ENCODE results near the gene SEC16A.

SEC16A gene

DNA sequence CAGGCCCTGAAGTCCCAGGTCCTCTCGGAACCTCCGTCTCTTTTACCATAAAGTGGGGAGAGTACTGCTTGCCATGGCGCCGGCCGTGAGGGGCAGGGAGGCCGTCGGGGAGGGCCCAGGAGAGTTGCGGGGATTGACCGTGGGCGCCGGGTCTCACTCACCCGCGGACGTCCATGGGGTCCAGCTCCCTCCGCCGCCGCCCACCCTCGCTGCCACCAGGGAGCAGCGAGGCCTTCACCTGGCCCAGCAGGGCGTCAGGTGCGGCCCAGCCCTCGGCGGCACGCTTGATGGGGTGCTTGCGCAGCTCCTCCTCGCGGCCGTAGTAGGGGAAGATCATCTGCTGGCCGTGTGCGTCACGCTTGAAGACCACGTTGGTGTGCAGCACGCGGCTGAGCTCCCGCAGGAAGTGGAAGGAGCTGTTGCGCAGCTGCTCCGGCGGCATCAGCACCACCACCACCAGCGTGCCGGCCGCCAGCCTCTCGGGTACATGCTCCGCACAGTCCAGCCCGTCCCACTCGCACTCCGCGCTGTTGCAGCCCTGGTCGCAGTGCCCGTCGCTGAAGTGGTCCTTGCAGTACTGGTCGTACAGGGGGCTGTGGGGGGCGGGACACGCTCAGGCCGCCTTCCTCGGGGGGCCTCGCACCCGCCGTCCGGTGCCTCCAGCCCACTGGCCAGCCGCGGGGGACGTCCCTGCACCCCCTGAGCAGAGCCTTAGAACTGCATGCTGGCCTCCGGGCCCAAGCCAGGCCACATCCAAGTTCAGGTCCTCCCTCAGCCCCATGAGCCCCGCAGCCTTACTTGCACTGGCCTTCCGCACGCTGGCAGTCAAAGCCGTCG is 21.9 kb upstream of the SEC16A start:
- no peak for DNase-seq (ENCODE audit: low read depth)

DNA sequence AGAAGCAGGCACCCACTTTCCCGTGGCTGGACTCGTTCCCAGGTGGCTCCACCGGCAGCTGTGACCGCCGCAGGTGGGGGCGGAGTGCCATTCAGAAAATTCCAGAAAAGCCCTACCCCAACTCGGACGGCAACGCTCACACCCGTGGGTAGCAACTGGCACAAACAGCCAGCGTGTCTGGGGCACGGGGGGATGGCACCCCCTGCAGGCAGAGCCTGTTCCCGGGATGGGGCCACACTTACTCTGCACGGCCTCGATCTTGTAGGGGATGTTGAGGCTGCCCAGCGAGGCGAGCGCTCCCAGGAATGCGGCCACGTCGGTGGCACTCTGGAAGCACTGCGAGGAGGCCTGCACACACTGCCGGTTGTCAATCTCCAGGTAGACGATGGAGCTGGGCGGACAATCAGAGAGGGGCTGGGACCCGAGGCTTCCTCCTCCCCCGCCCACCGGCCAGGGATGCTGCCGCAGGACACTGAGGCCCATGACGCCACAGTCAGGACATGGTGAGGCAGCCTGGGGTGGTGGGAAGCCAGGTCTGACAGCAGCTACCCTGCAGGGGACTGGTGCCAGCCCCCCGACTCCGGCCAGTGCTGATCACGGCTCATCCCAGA is 20.2 kb upstream of the SEC16A start:
- no peak for DNase-seq (ENCODE audit: low read depth)

DNA sequence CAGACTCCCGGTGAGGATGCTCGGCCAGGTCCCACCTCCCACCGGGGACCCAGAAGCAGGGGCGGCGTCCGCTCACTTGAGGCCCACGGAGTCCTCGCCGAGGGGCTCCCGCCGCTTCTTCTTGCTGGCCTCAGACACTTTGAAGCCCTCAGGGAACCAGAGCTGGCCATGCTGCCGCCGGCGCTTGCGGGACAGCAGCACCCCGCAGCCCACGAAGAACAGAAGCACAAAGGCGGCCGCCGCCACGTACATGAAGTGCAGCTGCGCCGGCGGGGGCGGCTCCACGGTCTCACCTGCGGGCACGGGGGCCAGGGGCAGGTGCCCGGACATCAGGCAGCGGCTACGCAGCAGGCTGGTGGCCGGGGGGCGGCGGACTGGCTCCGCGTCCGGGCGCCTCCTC is 19.4 kb upstream of the SEC16A start:
- no peak for DNase-seq (ENCODE audit: low read depth)

DNA sequence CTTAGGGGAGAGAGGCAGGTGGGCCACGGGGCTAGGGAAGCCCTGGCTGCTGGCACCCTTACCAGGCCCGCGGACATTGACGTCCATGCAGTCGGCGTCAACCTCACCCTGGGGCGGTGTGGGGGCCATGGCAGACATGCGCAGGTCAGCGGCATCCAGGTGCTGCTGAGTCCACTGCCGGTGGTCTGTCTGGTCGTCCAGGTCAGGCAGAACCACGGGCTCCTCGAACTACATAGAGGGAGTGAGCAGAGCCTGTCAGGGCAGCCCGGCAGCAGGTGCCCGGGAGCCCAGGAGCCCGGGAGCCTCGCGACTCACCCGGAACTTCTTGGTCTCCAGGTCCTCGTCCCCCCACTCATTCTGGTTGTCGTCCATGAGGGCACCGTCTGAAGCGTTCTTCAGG is 18.8 kb upstream of the SEC16A start:
- no peak for DNase-seq (ENCODE audit: low read depth)

DNA sequence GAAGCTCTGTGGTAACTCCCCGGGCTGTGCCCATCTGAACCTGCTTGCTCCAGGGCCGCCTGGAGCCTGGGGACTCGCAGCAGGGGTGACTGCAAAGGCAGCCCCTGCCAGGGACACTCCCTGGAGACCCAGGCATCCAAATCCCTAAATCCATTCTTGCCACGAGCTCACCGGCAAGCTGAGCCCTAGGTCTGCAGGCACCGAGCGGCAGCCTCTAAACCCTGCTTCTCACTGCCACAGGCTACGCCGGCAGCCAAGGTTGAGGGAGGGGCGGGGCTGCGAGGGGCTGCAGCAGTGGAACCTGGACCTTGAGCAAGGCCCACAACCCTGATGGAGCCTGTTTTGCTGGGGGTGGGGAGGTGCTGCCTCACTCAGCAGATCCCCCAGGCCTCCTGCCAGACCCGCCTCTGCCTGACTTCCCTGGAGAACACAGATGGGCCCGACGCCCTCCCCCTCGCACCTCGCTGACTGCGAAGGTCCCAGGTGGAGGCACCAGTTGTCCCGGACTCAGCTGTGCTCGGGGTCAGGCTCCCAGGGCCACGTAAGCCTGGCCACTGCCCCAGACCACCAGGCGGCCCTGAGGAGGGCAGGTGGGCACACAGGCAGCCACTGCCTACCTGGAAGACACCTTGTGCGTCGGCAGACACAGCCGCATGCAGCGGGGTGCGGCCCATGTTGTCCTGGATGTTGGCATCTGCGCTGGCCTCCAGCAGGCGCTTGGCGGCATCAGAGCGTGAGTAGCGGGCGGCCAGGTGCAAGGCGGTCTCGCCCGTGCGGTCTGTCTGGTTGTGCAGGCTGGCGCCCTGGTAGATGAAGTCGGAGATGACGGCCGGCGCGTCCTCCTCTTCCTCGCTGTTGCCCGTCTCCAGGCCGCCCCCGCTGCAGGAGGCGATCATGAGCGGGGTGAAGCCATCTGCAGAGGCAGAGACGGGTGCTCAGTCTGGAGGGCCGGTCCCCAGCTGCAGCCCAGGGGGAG is 17.4 kb upstream of the SEC16A start:
- DNase-seq (ENCODE audit: low read depth) = no peak

DNA sequence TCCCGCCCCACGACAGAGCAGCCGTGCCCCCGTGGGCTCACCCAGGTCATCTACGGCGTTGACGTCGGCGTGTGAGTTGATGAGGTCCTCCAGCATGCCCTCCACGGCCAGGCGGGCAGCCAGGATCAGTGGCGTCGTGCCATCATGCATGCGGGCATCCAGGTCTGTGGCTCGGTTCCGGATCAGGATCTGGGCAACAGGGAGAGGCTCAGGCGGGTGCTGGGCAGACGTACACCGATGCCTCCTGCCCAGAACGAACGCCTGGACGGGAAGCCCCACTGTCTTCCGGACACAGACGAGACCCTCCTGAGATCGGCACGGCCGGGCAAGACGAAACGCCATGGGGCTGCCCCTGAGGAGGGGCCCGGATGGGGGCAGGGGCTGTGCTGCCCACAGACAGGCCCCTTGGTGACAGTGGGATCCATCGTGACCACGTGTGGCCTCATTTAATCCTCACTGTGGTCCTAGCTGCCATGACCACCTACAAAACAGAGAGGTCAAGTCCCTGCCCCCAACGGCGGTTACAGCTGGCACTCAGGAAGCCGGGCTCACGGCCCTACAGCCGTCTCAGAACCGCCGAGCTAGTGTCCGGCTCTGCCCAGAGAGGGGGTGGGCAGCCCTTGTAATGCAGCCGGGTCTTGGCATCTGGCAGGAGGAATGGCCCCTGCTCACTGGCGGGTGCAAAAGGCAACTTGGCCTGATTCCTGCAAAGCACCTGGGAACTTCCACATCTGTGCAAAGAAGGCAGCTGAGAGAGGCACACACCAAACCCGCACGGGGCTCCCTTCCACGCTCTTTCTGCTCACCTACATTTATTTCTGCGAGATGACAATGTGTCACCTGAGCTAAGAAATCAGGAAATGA is 16.5 kb upstream of the SEC16A start:
- DNase-seq (ENCODE audit: low read depth) = no peak

DNA sequence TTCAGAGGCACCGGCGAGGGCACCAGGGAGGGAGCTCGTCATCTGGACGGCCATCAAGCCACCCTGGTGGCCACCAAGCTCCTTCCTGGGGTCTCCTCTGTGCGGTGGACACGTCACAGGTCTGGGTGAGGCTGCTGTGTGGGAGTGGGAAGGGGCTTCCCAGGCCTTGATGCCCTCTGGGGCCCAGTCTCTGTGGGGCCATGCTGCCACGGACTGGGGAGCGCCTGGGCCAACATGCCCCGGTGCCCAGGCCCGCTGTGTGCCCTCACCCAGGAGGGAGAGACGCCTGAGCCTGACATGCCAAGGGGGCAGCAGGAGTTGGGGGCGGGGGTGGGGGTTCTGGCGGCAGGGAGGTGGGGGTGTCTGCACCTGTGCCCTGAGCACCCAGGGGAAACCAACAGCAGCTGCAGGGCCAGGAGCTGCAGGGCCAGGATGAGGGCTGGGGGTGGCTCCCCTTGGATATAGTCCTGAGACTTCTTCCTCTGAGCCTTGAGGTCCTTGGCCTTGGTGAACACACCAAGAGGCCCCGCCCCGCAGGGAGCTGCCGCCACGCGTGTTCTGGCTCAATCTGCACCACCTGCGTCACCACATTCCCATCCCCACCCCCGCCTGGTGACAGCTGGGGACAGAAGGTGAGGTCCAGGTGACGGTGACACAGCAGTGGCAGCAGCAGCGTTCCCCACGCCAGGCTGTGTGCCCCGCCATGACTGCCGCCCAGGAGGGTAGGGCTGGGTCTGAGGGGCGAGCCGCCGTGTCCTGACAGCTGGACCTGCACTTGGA is 15.3 kb upstream of the SEC16A start:
- DNase-seq (ENCODE audit: low read depth) = no peak

DNA sequence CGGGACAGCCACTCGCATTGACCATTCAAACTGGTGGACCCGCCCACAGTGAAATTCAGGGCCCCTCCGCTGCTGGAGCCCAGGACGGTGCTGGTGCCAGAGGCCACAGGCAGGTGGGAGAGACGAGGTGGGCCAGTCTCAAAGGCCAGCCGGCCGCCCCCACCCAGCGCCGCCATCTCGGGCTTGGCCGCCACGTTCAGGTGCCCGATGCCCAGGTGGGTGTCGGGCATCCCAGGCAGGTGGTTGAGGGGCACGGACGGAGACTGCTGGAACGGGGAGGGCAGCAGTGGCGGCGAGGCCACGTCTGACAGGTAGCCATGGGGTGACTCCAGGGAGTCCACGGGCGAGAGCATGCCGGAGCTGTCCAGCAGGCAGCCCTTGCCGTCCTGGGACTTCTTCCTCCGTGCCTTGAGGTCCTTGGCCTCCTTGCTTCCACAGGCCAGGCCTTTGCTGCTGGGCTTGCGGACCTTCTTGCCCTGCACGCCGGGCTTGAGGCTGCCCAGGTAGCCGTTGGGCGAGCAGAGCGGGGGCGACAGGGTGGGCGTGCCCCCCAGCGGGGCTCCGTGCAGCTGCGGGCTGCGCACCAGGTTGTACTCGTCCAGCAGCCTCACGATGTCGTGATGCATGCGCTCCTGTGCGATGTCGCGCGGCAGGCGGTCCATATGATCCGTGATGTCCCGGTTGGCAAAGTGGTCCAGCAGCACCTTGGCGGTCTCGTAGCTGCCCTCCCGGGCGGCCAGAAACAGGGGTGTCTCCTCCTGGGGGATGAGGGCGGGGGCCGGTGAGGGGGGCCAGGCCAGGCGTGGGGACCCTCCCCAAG is 14.2 kb upstream of the SEC16A start:
- DNase-seq (ENCODE audit: low read depth) = no peak

DNA sequence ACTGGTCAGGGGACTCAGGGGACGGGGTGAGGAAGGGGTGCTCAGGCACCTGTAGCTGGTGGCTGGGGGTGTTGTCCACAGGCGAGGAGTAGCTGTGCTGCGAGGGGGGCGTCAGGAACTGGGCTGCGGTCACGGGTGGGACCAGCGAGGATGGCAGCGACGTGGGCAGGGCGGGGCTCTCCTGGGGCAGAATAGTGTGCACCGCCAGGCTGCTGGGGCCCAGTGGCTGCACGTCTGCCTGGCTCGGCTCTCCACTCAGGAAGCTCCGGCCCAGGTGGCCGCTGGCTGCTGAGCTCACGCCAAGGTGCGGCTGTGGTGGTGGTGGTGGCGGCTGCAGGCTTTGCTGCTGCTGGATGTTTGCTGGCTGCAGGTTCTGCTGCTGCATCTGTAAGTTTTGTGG is 13.3 kb upstream of the SEC16A start:
- no peak for DNase-seq (ENCODE audit: low read depth)

DNA sequence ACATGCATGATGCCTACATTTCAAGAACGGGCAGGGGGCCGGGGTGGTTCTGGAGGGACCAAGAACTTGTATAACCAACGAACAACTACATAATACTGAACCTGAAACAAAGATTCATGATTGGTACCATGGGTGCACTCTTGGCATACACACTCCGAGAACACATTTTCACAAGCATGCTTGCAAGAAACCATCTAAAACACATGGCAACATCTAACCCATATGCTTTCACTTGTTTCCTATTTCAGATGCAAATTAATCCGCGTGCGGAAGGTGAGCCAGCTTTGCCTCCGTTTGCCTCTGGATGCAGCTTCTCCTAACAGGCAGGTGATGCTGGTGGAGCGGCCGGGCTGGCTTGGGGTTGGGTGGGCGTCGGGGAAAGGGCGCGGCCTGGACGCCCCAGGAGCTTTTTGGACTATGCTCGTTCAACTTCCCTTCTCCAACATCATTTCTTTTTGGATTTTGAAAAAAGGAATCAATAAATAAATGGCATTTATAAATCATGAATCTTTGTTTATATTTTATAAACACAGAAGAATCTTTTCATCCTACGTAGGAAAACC is 12.5 kb upstream of the SEC16A start:
- no peak for DNase-seq (ENCODE audit: low read depth)

DNA sequence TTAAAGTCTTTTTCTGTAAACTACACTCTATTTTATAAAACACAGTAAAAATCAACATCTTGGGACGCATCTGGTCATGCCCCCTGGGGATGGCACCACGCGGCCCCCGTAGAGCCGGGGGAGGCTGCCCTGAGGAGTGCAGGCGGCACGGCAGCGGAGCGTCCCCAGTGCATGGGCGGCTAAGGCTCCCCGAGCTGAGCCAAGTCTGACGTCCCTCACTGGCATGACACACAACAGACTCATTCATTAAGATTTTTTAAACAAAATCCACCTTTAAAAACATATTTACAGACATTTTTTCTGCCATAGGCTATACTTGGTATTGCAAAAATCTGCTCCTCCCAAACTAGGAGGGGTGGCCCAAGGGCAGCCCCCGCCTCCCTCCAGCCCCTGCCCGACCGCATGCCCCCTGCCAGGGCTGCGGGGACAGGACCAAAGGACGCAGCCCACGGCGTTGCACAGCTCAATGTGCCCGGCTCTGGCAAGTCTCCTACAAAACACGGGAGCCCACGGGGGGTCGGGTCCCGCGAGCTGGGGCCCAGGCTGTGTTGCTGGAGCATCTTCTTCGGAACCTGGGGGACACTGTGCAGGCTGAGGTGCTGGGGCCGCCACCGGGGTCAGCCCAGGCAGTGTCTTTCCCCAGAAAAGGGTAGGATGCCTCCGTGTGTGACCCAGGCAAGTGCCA is 11.8 kb upstream of the SEC16A start:
- DNase-seq (ENCODE audit: low read depth) = no peak

DNA sequence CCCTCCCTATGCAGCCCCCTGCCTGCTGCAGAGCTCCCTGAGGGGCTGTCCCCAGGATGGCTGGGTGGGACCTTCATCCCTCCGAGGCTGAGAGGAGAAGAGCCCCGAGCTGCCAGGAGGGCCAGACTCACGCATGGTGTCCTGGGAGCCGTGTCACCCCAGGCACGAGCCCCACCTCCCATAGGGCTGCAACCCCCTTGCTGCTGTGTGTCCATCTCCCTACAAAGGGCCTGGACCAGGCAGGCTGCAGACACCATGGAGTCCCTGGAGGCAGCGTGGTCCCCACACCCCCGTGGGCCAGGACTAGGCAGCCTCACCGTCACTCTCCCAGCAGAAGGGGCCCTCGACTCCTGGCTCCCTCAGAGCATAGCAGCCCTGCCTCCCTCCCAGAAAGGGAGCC is 11.2 kb upstream of the SEC16A start:
- DNase-seq (ENCODE audit: low read depth) = no peak

DNA sequence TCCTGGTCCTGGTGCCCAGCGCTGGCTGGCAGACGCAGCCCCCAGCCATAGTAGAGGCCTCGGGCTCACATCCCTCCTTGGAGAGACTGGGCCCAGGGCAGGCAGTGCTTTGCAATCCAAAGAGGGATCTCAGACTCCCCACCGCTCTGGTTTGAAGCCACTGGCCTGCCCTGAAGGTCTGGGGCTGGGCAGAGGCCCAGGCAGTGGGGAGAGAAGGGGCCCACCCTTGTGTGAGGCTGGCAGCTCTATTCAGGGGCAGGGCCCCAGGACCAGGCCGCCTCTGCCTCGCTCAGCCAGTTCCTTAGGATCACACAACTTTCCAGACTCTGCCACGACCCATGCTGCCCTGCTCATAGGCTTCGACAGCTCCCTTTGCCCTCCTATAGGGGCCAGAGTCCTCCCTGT is 10.7 kb upstream of the SEC16A start:
- DNase-seq (ENCODE audit: low read depth) = no peak

DNA sequence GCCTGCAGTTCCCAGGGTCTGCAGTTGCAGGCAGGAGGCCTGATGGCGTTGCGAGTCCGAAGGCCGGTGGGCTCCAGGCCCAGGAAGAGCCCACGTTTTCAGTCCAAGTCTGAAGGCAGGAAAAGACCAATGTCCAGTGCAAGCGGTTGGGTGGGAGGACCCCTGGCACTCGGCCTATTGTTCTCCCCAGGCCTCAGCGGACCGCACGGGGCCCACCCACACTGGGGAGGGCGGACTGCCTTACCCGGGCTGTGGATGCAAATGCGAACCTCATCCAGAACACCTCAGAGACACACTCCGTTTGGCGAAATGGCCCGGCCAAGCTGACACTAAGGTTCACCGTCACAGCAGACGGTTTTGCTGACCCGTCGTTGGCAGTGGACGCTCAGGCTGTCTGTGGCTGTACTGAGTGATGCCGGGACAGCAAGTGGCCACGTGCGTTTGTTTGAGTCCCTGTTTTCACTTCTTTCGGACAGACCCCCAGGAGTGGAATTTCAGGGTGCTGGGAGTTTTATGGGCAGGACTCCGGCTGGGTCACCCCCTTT is 10.2 kb upstream of the SEC16A start:
- DNase-seq (ENCODE audit: low read depth) = no peak

DNA sequence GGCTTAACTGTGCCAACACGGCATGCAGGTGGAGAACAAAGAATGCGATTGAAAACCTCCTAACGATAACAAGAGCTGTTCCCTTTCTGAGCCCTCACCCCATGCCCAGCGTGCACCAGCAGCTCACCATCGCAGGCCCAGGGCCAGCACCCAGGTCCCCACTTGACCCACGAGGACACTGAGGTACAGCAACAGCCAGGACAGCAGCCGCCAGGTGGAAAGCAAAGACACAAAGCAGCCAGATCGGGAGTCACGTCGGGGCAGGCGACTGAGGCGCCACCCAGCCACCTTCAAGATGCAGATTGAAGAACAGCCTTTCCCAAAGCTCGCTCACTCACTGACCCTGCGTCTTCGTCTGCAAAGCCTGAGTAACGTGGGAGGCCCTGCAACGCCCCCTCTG is 6.9 kb upstream of the SEC16A start:
- DNase-seq (ENCODE audit: low read depth) = no peak

DNA sequence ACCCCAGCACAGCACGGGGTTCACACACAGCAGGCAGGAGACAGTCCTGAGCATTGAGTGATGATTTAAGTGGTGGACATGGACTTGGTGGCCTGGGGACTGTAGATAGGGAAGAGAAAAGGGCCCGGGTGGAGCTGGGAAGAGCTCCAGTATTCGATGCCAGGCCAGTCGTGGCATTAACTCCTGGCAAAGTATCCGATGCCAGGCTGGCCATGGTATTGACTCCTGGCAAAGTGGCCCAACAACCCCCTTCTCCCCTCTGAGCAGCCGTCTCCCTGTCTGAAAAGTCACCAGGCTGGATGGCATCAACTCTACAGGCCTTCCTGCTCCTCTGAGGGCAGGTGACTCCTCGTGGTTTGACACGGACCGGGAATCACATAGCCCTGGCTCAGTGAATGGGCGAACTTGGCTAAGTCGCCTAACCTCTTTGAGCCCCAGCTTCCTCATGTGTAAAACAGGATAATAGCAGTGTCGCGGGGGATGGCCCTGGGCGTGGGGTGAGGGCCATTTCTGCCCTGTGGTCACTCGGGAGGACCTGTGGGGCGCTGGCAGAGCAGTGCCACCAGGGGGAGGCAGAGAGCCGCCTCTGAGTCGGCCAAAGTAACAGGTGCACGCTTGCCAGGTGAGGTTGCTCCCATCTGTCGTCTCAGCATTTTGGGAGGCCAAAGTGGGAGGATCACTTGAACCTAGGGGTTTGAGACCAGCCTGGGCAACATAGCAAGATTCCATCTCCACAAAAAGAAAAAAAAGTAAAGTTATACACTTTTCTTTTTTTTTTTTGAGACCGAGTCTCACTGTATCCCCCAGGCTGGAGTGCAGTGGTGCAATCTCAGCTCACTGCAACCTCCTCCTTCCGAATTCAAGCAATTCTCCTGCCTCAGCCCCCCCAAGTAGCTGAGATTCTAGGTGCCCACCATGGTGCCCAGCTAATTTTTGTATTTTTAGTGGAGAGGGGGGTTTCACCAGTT is 5.7 kb upstream of the SEC16A start:
- peak; percentile 49 for DNase-seq (ENCODE audit: low read depth)

DNA sequence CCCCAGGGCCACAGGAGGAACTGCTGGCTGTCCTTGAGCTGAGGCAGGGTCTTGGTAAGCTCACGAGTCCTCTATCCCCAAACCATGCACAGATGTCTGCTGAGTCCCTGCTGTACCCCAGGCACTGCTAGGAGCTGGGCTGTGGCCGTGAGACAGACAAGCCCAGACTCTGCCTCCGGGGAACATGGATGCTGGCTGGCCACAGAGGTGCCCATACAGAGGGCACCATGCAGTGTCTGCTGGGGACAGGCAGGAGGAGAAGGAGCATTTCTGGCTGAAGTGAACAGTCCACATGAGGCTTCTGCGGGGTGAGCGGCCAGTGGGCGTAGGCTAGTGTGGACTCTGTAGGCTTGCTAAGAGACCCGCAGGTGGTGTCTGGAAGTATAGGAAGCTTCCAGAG is 4.8 kb upstream of the SEC16A start:
- no peak for DNase-seq (ENCODE audit: low read depth)
